Activated naive CD4-positive, alpha-beta T cell treated with anti-CD3 and anti-CD28 coated beads for 36 hours (primary cell): ENCODE data around the gene ADCY7. TPM values are rescaled to one million over a fixed set of nuclear protein-coding genes. Genes with fewer than 3 reads are reported as not detected.
A peak's percentile ranks its signal among the peaks of the same experiment; 100 is the strongest.

ENCODE experiments used
- CTCF ChIA-PET: fragments of 350-600 bp; sonication (Branson Sonifier 250); formaldehyde crosslinking; loops from one replicate; lab custom pipeline; 2021; ENCODE audit warnings: antibody characterized with exemption; lab: Charles Lee
- DNase-seq: peaks from one replicate; pipeline ENCODE4 v3.0.0-alpha.2; 2020
- H3K27ac Mint-ChIP-seq: one replicate; pipeline ENCODE4 v1.8.0; 2021; ENCODE audit warnings: mild to moderate bottlenecking, mixed read lengths
- H3K27me3 Mint-ChIP-seq: one replicate; pipeline ENCODE4 v1.8.0; 2021; ENCODE audit warnings: low read depth, mixed read lengths
- H3K36me3 Mint-ChIP-seq: one replicate; pipeline ENCODE4 v1.8.0; 2021; ENCODE audit warnings: low read depth, mixed read lengths
- H3K4me1 Mint-ChIP-seq: one replicate; pipeline ENCODE4 v1.8.0; 2021; ENCODE audit warnings: low read depth, mixed read lengths
- H3K4me3 Mint-ChIP-seq: one replicate; pipeline ENCODE4 v1.8.0; 2021; ENCODE audit warnings: mild to moderate bottlenecking, moderate library complexity, mixed read lengths
- H3K9me3 Mint-ChIP-seq: one replicate; pipeline ENCODE4 v1.8.0; 2021; ENCODE audit warnings: mixed read lengths
- intact Hi-C: fragments of 100-400 bp; cut with micrococcal nuclease; formaldehyde crosslinking; loops from one replicate; pipeline ENCODE4 v1.15.1; 2023
- total RNA-seq, 2 experiments: library from RNA; stranded (reverse); gene quantifications; one replicate each; pipeline ENCODE4 v1.2.3, GENCODE V29; 2021

The ADCY7 gene
- total RNA-seq, 2 experiments from 2014 or later: 73.4 to 89.6 TPM

- peak; percentile 4 for DNase-seq
- no peak overlapping the region for H3K4me3 Mint-ChIP-seq
- H3K9me3 Mint-ChIP-seq: no peaks in the 10 kb centered on the region
- peaks cover 5% of the 10 kb centered on the region for H3K36me3 Mint-ChIP-seq
- H3K27ac Mint-ChIP-seq: no peak overlapping the region
- CTCF ChIA-PET: no interaction called here
- H3K4me1 Mint-ChIP-seq: no peaks in the 10 kb centered on the region
- intact Hi-C loops: no loop called here
- H3K27me3 Mint-ChIP-seq: no peaks in the 10 kb centered on the region
Measured at GRCh38 chr16:50304467-50305440, 38.4 kb downstream of the ADCY7 start.

GRCh38 chr16:50305441-50306061 lies 39.2 kb downstream of the ADCY7 start:
- intact Hi-C loops: no loop called here
- Mint-ChIP-seq H3K27ac (no peak overlapping the region), H3K4me3 (no peak overlapping the region), H3K27me3 (no peaks in the 10 kb centered on the region), H3K9me3 (no peaks in the 10 kb centered on the region), H3K4me1 (no peaks in the 10 kb centered on the region), H3K36me3 (peaks cover 4% of the 10 kb centered on the region)
- DNase-seq: peak; percentile 1
- CTCF ChIA-PET: interaction anchor here (0.6 kb wide), 1 partner anchor 429 kb away, joined by 3 read pairs; no protein-coding TSS in a partner anchor

DNA sequence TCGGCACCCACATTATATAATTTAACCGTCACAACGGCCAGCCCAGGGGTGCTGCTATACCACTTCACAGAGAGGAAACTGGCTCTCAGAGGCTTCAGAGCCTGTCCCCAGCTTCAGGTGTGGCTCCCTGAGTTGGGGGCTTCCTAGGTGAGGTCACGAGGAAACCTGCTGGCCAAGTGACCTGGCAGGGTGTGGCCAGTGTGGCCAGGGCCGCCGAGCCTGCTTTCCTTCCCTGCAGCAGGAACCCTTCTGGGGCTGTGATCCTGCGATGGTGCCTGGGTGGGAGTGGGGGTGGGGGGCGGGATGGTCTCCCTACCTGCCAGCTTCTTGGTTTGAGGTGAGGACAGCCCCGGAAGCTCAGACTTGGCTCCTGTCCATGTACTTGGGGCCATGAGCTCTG lies 39.9 kb downstream of the ADCY7 start:
- intact Hi-C loops: no loop called here
- Mint-ChIP-seq H3K27ac (no peak overlapping the region), H3K9me3 (no peaks in the 10 kb centered on the region), H3K27me3 (no peaks in the 10 kb centered on the region), H3K4me3 (no peak overlapping the region), H3K4me1 (no peaks in the 10 kb centered on the region), H3K36me3 (peaks cover 2% of the 10 kb centered on the region)
- DNase-seq: peak; percentile 2
- CTCF ChIA-PET: interaction anchor here (0.6 kb wide), 1 partner anchor 430 kb away, joined by 3 read pairs; no protein-coding TSS in a partner anchor

- H3K4me3 Mint-ChIP-seq: no peak overlapping the region
- intact Hi-C loops: no loop called here
- DNase-seq: no peak
- no peaks in the 10 kb centered on the region for H3K27me3 Mint-ChIP-seq
- H3K36me3 Mint-ChIP-seq: peaks cover 13% of the 10 kb centered on the region
- no peaks in the 10 kb centered on the region for H3K9me3 Mint-ChIP-seq
- peaks cover 7% of the 10 kb centered on the region for H3K4me1 Mint-ChIP-seq
- H3K27ac Mint-ChIP-seq: no peak overlapping the region
- CTCF ChIA-PET: interaction anchor here (0.6 to 0.7 kb wide), 2 partner anchors 43 to 63 kb away, joined by 3 to 4 read pairs; no protein-coding TSS in a partner anchor
Measured at GRCh38 chr16:50308237-50308965, 42.0 kb downstream of the ADCY7 start.

- Mint-ChIP-seq H3K27me3 (no peaks in the 10 kb centered on the region), H3K9me3 (no peaks in the 10 kb centered on the region), H3K4me1 (peaks cover 12% of the 10 kb centered on the region), H3K4me3 (no peak overlapping the region), H3K36me3 (peaks cover 17% of the 10 kb centered on the region), H3K27ac (no peak overlapping the region)
- DNase-seq: no peak
- intact Hi-C loops: no loop called here
- CTCF ChIA-PET: interaction anchor here (0.7 kb wide), 1 partner anchor 43 kb away, joined by 3 read pairs; no protein-coding TSS in a partner anchor
Measured at GRCh38 chr16:50309156-50309526, 42.8 kb downstream of the ADCY7 start.

DNA sequence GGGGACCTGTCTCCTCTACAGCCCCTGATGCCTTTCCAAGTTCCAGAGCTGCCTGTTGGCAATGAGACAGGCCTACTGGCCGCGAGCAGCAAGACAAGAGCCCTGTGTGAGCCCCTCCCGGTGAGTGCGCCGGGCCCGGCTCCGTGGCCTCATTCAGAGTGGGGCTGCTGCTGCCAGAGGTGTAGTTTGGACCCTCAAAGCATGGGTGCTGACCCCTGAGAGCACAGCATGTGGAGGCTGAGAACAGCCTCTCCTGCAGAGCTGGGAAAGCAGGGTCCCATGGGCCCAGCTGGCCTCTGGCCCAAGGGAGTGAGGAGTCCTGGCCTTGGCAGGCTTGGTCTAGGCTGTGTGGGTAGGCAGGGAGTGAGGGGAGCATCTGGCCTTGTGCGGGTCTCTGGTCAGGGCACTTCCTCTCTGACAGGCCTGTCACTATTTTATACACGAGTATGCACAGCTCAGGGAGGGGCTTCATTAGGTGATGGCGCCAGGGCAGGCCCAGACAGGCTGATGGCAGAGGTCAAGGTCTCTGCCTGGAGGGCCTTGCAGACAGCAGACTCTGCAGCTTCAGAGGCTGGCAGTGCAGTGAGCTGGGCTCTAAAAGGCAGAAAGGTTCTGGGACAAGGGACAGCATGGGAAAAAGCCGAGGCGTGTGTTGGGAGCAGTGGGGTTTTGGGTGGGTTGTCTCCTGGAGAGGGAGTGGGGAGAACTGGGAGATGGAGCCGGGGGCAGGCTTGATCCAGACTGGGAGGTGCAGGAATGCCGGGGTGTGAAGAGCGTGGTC lies 43.4 kb downstream of the ADCY7 start:
- no peak for DNase-seq
- Mint-ChIP-seq H3K9me3 (no peaks in the 10 kb centered on the region), H3K4me1 (peaks cover 13% of the 10 kb centered on the region), H3K4me3 (no peak overlapping the region), H3K27ac (peak overlapping the region; percentile 47), H3K27me3 (no peaks in the 10 kb centered on the region), H3K36me3 (peaks cover 20% of the 10 kb centered on the region)
- intact Hi-C loops: no loop called here
- CTCF ChIA-PET: no interaction called here

- H3K27me3 Mint-ChIP-seq: no peaks in the 10 kb centered on the region
- CTCF ChIA-PET: no interaction called here
- no peak for DNase-seq
- H3K4me3 Mint-ChIP-seq: no peak overlapping the region
- no peak overlapping the region for H3K27ac Mint-ChIP-seq
- H3K9me3 Mint-ChIP-seq: no peaks in the 10 kb centered on the region
- H3K4me1 Mint-ChIP-seq: peaks cover 13% of the 10 kb centered on the region
- H3K36me3 Mint-ChIP-seq: peaks cover 25% of the 10 kb centered on the region
- intact Hi-C loops: no loop called here
Measured at GRCh38 chr16:50310308-50311133, 44.2 kb downstream of the ADCY7 start.

- H3K27ac Mint-ChIP-seq: peak overlapping the region; percentile 8
- CTCF ChIA-PET: no interaction called here
- intact Hi-C loops: no loop called here
Measured at GRCh38 chr16:50311134-50311528, 44.8 kb downstream of the ADCY7 start.

GRCh38 chr16:50311891-50312501 lies 45.6 kb downstream of the ADCY7 start:
- CTCF ChIA-PET: no interaction called here
- H3K36me3 Mint-ChIP-seq: peaks cover 28% of the 10 kb centered on the region
- no peak for DNase-seq
- H3K27me3 Mint-ChIP-seq: no peaks in the 10 kb centered on the region
- H3K9me3 Mint-ChIP-seq: no peaks in the 10 kb centered on the region
- intact Hi-C loops: no loop called here
- peak overlapping the region; percentile 68 for H3K27ac Mint-ChIP-seq
- no peak overlapping the region for H3K4me3 Mint-ChIP-seq
- H3K4me1 Mint-ChIP-seq: peaks cover 13% of the 10 kb centered on the region

More at GRCh38 chr16:50311134-50311528, 44.8 kb downstream of the ADCY7 start:
- no peaks in the 10 kb centered on the region for H3K9me3 Mint-ChIP-seq
- H3K36me3 Mint-ChIP-seq: peaks cover 26% of the 10 kb centered on the region
- H3K4me3 Mint-ChIP-seq: no peak overlapping the region
- no peaks in the 10 kb centered on the region for H3K27me3 Mint-ChIP-seq
- no peak for DNase-seq
- H3K4me1 Mint-ChIP-seq: peaks cover 13% of the 10 kb centered on the region

GRCh38 chr16:50313596-50314478 lies 47.5 kb downstream of the ADCY7 start:
- intact Hi-C loops: no loop called here
- H3K9me3 Mint-ChIP-seq: no peaks in the 10 kb centered on the region
- H3K27ac Mint-ChIP-seq: peak overlapping the region; percentile 79
- peaks cover 34% of the 10 kb centered on the region for H3K36me3 Mint-ChIP-seq
- H3K4me1 Mint-ChIP-seq: peaks cover 16% of the 10 kb centered on the region
- peak; percentile 67 for DNase-seq
- no peak overlapping the region for H3K4me3 Mint-ChIP-seq
- CTCF ChIA-PET: interaction anchor here (0.8 to 2.6 kb wide), 5 partner anchors 13 to 492 kb away, joined by 3 to 9 read pairs (median 6); no protein-coding TSS in a partner anchor
- H3K27me3 Mint-ChIP-seq: no peaks in the 10 kb centered on the region
